MM.1S (cell line): ENCODE measurements around the gene SLC35F3.

ENCODE experiments used
- DNase-seq: peaks from one replicate; pipeline ENCODE4 v3.0.0-alpha.2; 2015
- H2AFZ ChIP-seq: fragments of 300-600 bp; sonication (generic); 2 replicates; pipeline ENCODE4 v1.6.0; 2016; ENCODE audit warnings: antibody characterized with exemption, low read length
- H3F3A ChIP-seq: fragments of 300-600 bp; sonication (generic); 2 replicates; pipeline ENCODE4 v1.6.1; 2016; ENCODE audit warnings: mild to moderate bottlenecking, antibody characterized with exemption, low read length, moderate library complexity, mixed read lengths; ENCODE audit not compliant: insufficient read depth
- H3K27ac ChIP-seq: fragments of 300-600 bp; sonication (generic); 2 replicates; pipeline ENCODE4 v1.5.1; 2016; ENCODE audit warnings: mild to moderate bottlenecking, low read length
- H3K27me3 ChIP-seq: fragments of 300-600 bp; sonication (generic); replicated peaks from 2 replicates; pipeline ENCODE4 v1.6.0; 2016; ENCODE audit warnings: low read length; ENCODE audit not compliant: insufficient read depth
- H3K36me3 ChIP-seq: fragments of 300-600 bp; sonication (generic); replicated peaks from 2 replicates; pipeline ENCODE4 v1.6.1; 2016; ENCODE audit warnings: mild to moderate bottlenecking, low read length, mixed read lengths; ENCODE audit not compliant: insufficient read depth
- H3K4me1 ChIP-seq: fragments of 300-600 bp; sonication (generic); 2 replicates; pipeline ENCODE4 v1.6.1; 2016; ENCODE audit warnings: low read length, mixed read lengths
- H3K4me2 ChIP-seq: fragments of 300-600 bp; sonication (generic); 2 replicates; pipeline ENCODE4 v1.6.0; 2016; ENCODE audit warnings: low read depth, low read length
- H3K4me3 ChIP-seq: fragments of 300-600 bp; sonication (generic); 2 replicates; pipeline ENCODE4 v1.5.1; 2016; ENCODE audit warnings: low read length, mixed read lengths
- H3K79me2 ChIP-seq: fragments of 300-600 bp; sonication (generic); 2 replicates; pipeline ENCODE4 v1.6.1; 2016; ENCODE audit warnings: mixed run types, low read length, mixed read lengths
- H3K9ac ChIP-seq: fragments of 300-600 bp; sonication (generic); 2 replicates; pipeline ENCODE4 v1.6.1; 2016; ENCODE audit warnings: low read length, mixed read lengths
- H3K9me2 ChIP-seq: fragments of 300-600 bp; sonication (generic); replicated peaks from 2 replicates; pipeline ENCODE4 v1.6.1; 2016; ENCODE audit warnings: mild to moderate bottlenecking, low read length, mixed read lengths; ENCODE audit not compliant: insufficient read depth
- H3K9me3 ChIP-seq: fragments of 300-600 bp; sonication (generic); replicated peaks from 2 replicates; pipeline ENCODE4 v1.6.1; 2016; ENCODE audit warnings: mild to moderate bottlenecking, low read length, mixed read lengths; ENCODE audit not compliant: insufficient read depth
- H4K20me1 ChIP-seq: fragments of 300-600 bp; sonication (generic); 2 replicates; pipeline ENCODE4 v1.6.1; 2016; ENCODE audit warnings: mild to moderate bottlenecking, low read length, moderate library complexity, mixed read lengths; ENCODE audit not compliant: insufficient read depth
- CTCF ChIP-seq: fragments of 300-600 bp; sonication (generic); IDR thresholded peaks from 2 replicates; pipeline ENCODE4 v1.5.1; 2016; ENCODE audit warnings: antibody characterized with exemption, low read length, mixed read lengths
- EZH2 ChIP-seq: fragments of 300-600 bp; sonication (generic); optimal IDR thresholded peaks from 2 replicates; pipeline ENCODE3; 2017; ENCODE audit warnings: low read depth, mild to moderate bottlenecking, antibody characterized with exemption, low read length, mixed read lengths
- EZH2phosphoT487 ChIP-seq: fragments of 300-600 bp; sonication (generic); IDR thresholded peaks from 2 replicates; pipeline ENCODE4 v1.6.1; 2018; ENCODE audit warnings: antibody characterized with exemption, low read length

SLC35F3 gene

GRCh38 chr1:234336359-234336758, 431.9 kb downstream of the SLC35F3 start:
- Histone ChIP-seq H3K79me2 (no peaks in the 10 kb centered on the region), H3K27ac (no peak overlapping the region), H3K9me2 (no peaks in the 10 kb centered on the region), H2AFZ (no peak overlapping the region), H3K9ac (no peak overlapping the region), H3K27me3 (no peaks in the 10 kb centered on the region), H3F3A (no peaks in the 10 kb centered on the region), H3K36me3 (no peaks in the 10 kb centered on the region), H3K4me2 (no peak overlapping the region), H3K4me1 (no peaks in the 10 kb centered on the region), H4K20me1 (no peaks in the 10 kb centered on the region), H3K4me3 (no peak overlapping the region), H3K9me3 (no peaks in the 10 kb centered on the region)
- TF ChIP-seq CTCF (no peak), EZH2phosphoT487 (no peak), EZH2 (no peak)
- no peak for DNase-seq

GRCh38 chr1:234337233-234337632, 432.8 kb downstream of the SLC35F3 start:
- Histone ChIP-seq H3K9me2 (no peaks in the 10 kb centered on the region), H3K27ac (no peak overlapping the region), H3K27me3 (no peaks in the 10 kb centered on the region), H4K20me1 (no peaks in the 10 kb centered on the region), H3K9ac (no peak overlapping the region), H3K9me3 (no peaks in the 10 kb centered on the region), H3K4me3 (no peak overlapping the region), H3K36me3 (no peaks in the 10 kb centered on the region), H3K79me2 (no peaks in the 10 kb centered on the region), H3K4me1 (no peaks in the 10 kb centered on the region), H3K4me2 (no peak overlapping the region), H2AFZ (no peak overlapping the region), H3F3A (no peaks in the 10 kb centered on the region)
- no peak for DNase-seq
- TF ChIP-seq EZH2: no peak
- TF ChIP-seq EZH2phosphoT487: no peak
- no peak for TF ChIP-seq CTCF

- H3K9me2 ChIP-seq: no peaks in the 10 kb centered on the region
- no peak overlapping the region for H3K27ac ChIP-seq
- H3K36me3 ChIP-seq: no peaks in the 10 kb centered on the region
- no peaks in the 10 kb centered on the region for H4K20me1 ChIP-seq
- H3K4me2 ChIP-seq: no peak overlapping the region
- no peak overlapping the region for H3K4me3 ChIP-seq
- no peaks in the 10 kb centered on the region for H3K79me2 ChIP-seq
- H3F3A ChIP-seq: no peaks in the 10 kb centered on the region
- H3K27me3 ChIP-seq: no peaks in the 10 kb centered on the region
- H2AFZ ChIP-seq: no peak overlapping the region
- TF ChIP-seq EZH2: no peak
- no peak for TF ChIP-seq EZH2phosphoT487
- TF ChIP-seq CTCF: no peak
- H3K4me1 ChIP-seq: no peaks in the 10 kb centered on the region
- no peak overlapping the region for H3K9ac ChIP-seq
- no peaks in the 10 kb centered on the region for H3K9me3 ChIP-seq
- no peak for DNase-seq
These were observed 436.1 kb downstream of the SLC35F3 start for GRCh38 chr1:234340528-234340927.

GRCh38 chr1:234342774-234343173, 438.3 kb downstream of the SLC35F3 start:
- Histone ChIP-seq H4K20me1 (no peaks in the 10 kb centered on the region), H3K9ac (no peak overlapping the region), H3K4me1 (no peaks in the 10 kb centered on the region), H2AFZ (no peak overlapping the region), H3K36me3 (no peaks in the 10 kb centered on the region), H3K79me2 (no peaks in the 10 kb centered on the region), H3K27ac (no peak overlapping the region), H3K9me3 (no peaks in the 10 kb centered on the region), H3K9me2 (no peaks in the 10 kb centered on the region), H3F3A (no peaks in the 10 kb centered on the region), H3K4me2 (no peak overlapping the region), H3K27me3 (no peaks in the 10 kb centered on the region), H3K4me3 (no peak overlapping the region)
- TF ChIP-seq EZH2phosphoT487 (no peak), EZH2 (no peak), CTCF (no peak)
- no peak for DNase-seq
